Measurements from ENCODE around the gene TLE5.

The TLE5 gene
- 304 to 310 reads per million in 2 donors for total RNA-seq

GRCh38 chr19:3062165-3063105, at the start of gene TLE5:
Gene TLE5, minus strand, starts transcription at chr19:3062495. Its CDS starts 295 bp downstream, at chr19:3062200.
- DNase-seq = peak; percentile 66

- no peak for DNase-seq
Observed at GRCh38 chr19:3111586-3112247, 49.4 kb upstream of the TLE5 start.

- no peak for DNase-seq
Observed at GRCh38 chr19:3110126-3110825, 48.0 kb upstream of the TLE5 start.

GRCh38 chr19:3109491-3109890, 47.2 kb upstream of the TLE5 start:
- DNase-seq = no peak

- no peak for DNase-seq
Observed at GRCh38 chr19:3108775-3109174, 46.5 kb upstream of the TLE5 start.

GRCh38 chr19:3107658-3108057, 45.4 kb upstream of the TLE5 start:
- no peak for DNase-seq

- DNase-seq = no peak
Observed at GRCh38 chr19:3106509-3107141, 44.3 kb upstream of the TLE5 start.

- DNase-seq = no peak
Observed at GRCh38 chr19:3105641-3106508, 43.6 kb upstream of the TLE5 start.

- no peak for DNase-seq
Observed at GRCh38 chr19:3104708-3104983, 42.4 kb upstream of the TLE5 start.

- no peak for DNase-seq
Observed at GRCh38 chr19:3102239-3103140, 40.2 kb upstream of the TLE5 start.

- DNase-seq = no peak
Observed at GRCh38 chr19:3100747-3101730, 38.7 kb upstream of the TLE5 start.

GRCh38 chr19:3100331-3100730, 38.0 kb upstream of the TLE5 start:
- DNase-seq = no peak

GRCh38 chr19:3099347-3100145, 37.3 kb upstream of the TLE5 start:
- DNase-seq = no peak

- DNase-seq = no peak
Observed at GRCh38 chr19:3098515-3099346, 36.4 kb upstream of the TLE5 start.

- DNase-seq = no peak
Observed at GRCh38 chr19:3098141-3098514, 35.8 kb upstream of the TLE5 start.

- no peak for DNase-seq
Observed at GRCh38 chr19:3097442-3097871, 35.2 kb upstream of the TLE5 start.

- no peak for DNase-seq
Observed at GRCh38 chr19:3096902-3097326, 34.6 kb upstream of the TLE5 start.
